ENCODE results near the gene MRLN. TPM values are rescaled to one million over a fixed set of nuclear protein-coding genes. Genes with fewer than 3 reads are reported as not detected.

Gene MRLN
- total RNA-seq (ENCODE audit: unreplicated experiment): not detected
- long read RNA-seq: 0 reads

DNA sequence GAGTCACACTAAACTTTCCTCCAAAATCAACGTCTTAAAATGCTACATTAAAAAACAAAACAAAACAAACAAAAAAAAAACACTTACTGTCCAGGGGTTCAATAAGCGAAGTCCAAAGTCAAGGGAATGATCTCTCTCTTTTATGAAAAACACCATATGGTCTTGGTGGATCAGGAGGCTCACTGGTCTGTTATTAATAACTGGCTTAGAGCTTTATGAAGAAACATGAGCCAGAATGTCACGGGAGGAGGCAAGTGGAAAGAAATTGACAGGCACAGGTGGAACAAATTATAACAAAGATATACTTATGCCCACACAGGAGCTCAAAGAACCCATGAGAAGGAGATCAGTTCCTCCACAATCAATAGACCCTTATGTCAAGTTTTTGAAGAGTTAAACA lies at the start of gene MRLN:
MRLN (minus strand) TSS at position 189 of the 400 bp plus-strand sequence.
- Mint-ChIP-seq H3K27ac (ENCODE audit: unreplicated experiment) (no peak within 1 kb of the TSS), H3K36me3 (ENCODE audit: low read depth, unreplicated experiment) (no peaks in the 10 kb centered on the region), H3K27me3 (ENCODE audit: unreplicated experiment) (peaks cover 1% of the 10 kb centered on the region), H3K9me3 (ENCODE audit: unreplicated experiment) (no peaks in the 10 kb centered on the region), H3K4me1 (ENCODE audit: unreplicated experiment) (no peaks in the 10 kb centered on the region), H3K4me3 (ENCODE audit: unreplicated experiment) (no peak within 1 kb of the TSS)
- TF ChIP-seq, protein P1, sequence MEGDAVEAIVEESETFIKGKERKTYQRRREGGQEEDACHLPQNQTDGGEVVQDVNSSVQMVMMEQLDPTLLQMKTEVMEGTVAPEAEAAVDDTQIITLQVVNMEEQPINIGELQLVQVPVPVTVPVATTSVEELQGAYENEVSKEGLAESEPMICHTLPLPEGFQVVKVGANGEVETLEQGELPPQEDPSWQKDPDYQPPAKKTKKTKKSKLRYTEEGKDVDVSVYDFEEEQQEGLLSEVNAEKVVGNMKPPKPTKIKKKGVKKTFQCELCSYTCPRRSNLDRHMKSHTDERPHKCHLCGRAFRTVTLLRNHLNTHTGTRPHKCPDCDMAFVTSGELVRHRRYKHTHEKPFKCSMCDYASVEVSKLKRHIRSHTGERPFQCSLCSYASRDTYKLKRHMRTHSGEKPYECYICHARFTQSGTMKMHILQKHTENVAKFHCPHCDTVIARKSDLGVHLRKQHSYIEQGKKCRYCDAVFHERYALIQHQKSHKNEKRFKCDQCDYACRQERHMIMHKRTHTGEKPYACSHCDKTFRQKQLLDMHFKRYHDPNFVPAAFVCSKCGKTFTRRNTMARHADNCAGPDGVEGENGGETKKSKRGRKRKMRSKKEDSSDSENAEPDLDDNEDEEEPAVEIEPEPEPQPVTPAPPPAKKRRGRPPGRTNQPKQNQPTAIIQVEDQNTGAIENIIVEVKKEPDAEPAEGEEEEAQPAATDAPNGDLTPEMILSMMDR (IDR thresholded peaks at IDR 0.05; ENCODE audit: unreplicated experiment): no peak
- DNase-seq (ENCODE audit: low spot score): no peak

DNA sequence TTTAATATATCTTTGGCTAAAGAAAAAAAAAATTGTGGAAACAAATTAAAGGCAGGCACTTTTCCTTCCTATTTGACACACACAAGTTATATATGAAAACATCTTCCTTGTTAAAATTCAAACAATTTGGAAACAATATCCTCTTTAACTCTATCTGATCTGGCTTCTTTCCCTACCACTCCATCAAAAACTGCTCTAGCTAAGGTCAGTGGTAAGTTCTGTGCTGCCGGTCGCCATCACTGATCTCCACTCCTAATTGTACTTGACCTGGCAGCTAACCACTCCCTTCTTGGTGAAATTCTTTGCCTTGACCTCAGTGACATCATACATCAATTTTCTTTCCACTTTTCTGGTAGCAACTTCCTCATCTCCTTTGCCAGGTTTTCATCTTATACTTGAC lies 47.9 kb upstream of the MRLN start:
- no peaks in the 10 kb centered on the region for H3K9me3 Mint-ChIP-seq (ENCODE audit: unreplicated experiment)
- H3K4me1 Mint-ChIP-seq (ENCODE audit: unreplicated experiment): no peaks in the 10 kb centered on the region
- H3K4me3 Mint-ChIP-seq (ENCODE audit: unreplicated experiment): no peak overlapping the region
- TF ChIP-seq, protein P1 (IDR thresholded peaks at IDR 0.05; ENCODE audit: unreplicated experiment): no peak
- H3K27me3 Mint-ChIP-seq (ENCODE audit: unreplicated experiment): no peaks in the 10 kb centered on the region
- peaks cover 11% of the 10 kb centered on the region for H3K36me3 Mint-ChIP-seq (ENCODE audit: low read depth, unreplicated experiment)
- no peak overlapping the region for H3K27ac Mint-ChIP-seq (ENCODE audit: unreplicated experiment)
- DNase-seq (ENCODE audit: low spot score): no peak

- Mint-ChIP-seq H3K4me1 (ENCODE audit: unreplicated experiment) (no peaks in the 10 kb centered on the region), H3K9me3 (ENCODE audit: unreplicated experiment) (no peaks in the 10 kb centered on the region), H3K27me3 (ENCODE audit: unreplicated experiment) (no peaks in the 10 kb centered on the region), H3K27ac (ENCODE audit: unreplicated experiment) (no peak overlapping the region), H3K4me3 (ENCODE audit: unreplicated experiment) (no peak overlapping the region), H3K36me3 (ENCODE audit: low read depth, unreplicated experiment) (peaks cover 11% of the 10 kb centered on the region)
- DNase-seq (ENCODE audit: low spot score): no peak
- TF ChIP-seq, protein P1 (IDR thresholded peaks at IDR 0.05; ENCODE audit: unreplicated experiment): no peak
Observed at GRCh38 chr10:59799421-59799820, 46.2 kb upstream of the MRLN start.

DNA sequence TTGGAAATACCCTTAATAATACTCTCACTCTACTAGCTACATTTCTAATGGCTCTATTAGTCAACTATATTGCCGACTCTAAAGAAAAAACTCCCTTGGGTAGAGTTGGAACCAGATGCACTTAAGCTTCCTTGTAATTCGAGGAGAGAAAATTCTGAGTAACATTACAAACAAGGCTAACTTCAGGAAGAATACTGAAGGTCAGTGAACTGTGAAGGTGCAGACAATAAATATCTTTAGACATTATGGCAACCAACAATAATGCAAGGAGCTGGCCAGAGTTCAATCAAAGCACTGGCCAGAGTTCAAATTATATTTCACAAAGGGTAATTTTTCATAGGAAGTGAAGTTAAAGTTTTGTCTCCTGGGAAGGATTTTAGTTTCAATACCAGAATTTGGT lies 40.7 kb upstream of the MRLN start:
- Mint-ChIP-seq H3K9me3 (ENCODE audit: unreplicated experiment) (no peaks in the 10 kb centered on the region), H3K27me3 (ENCODE audit: unreplicated experiment) (no peaks in the 10 kb centered on the region)

DNA sequence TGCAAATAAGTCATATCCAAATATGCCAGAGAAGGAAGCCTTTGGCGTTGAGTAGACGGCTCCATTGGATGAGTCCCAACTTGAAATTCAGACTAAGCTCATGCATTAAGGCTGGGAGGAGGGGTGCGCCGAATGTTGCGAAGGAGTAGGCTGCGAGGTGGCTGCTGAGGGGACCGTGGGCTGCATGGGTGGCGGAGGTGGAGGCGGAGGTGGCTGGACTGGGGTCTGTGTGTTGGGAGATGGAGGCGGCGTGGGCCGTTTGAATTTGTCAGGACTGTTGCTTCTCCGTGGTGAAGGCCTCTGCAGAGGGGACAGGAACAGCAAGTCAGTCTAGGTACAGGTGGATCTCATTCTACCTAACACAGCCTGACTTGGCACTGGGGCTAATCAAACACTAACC lies 39.6 kb upstream of the MRLN start:
- no peak overlapping the region for H3K4me3 Mint-ChIP-seq (ENCODE audit: unreplicated experiment)
- no peaks in the 10 kb centered on the region for H3K27me3 Mint-ChIP-seq (ENCODE audit: unreplicated experiment)
- no peak for DNase-seq (ENCODE audit: low spot score)
- no peaks in the 10 kb centered on the region for H3K4me1 Mint-ChIP-seq (ENCODE audit: unreplicated experiment)
- H3K27ac Mint-ChIP-seq (ENCODE audit: unreplicated experiment): no peak overlapping the region
- peaks cover 14% of the 10 kb centered on the region for H3K36me3 Mint-ChIP-seq (ENCODE audit: low read depth, unreplicated experiment)
- no peaks in the 10 kb centered on the region for H3K9me3 Mint-ChIP-seq (ENCODE audit: unreplicated experiment)
- TF ChIP-seq, protein P1 (IDR thresholded peaks at IDR 0.05; ENCODE audit: unreplicated experiment): no peak

More for the DNA sequence above, 40.7 kb upstream of the MRLN start:
- Mint-ChIP-seq H3K4me1 (ENCODE audit: unreplicated experiment) (no peaks in the 10 kb centered on the region), H3K4me3 (ENCODE audit: unreplicated experiment) (no peak overlapping the region), H3K27ac (ENCODE audit: unreplicated experiment) (no peak overlapping the region), H3K36me3 (ENCODE audit: low read depth, unreplicated experiment) (peaks cover 14% of the 10 kb centered on the region)
- no peak for DNase-seq (ENCODE audit: low spot score)
- TF ChIP-seq, protein P1 (IDR thresholded peaks at IDR 0.05; ENCODE audit: unreplicated experiment): no peak
